GM19324 (cell line): ENCODE results near the gene DLK2.

Source experiments
- ATAC-seq: cut with Tn5 transposase; IDR thresholded peaks from one replicate; pipeline ENCODE4 v1.9.1; 2021; ENCODE audit warnings: mild to moderate bottlenecking, moderate library complexity; ENCODE audit not compliant: unreplicated experiment, low FRiP score

DLK2 gene

DNA sequence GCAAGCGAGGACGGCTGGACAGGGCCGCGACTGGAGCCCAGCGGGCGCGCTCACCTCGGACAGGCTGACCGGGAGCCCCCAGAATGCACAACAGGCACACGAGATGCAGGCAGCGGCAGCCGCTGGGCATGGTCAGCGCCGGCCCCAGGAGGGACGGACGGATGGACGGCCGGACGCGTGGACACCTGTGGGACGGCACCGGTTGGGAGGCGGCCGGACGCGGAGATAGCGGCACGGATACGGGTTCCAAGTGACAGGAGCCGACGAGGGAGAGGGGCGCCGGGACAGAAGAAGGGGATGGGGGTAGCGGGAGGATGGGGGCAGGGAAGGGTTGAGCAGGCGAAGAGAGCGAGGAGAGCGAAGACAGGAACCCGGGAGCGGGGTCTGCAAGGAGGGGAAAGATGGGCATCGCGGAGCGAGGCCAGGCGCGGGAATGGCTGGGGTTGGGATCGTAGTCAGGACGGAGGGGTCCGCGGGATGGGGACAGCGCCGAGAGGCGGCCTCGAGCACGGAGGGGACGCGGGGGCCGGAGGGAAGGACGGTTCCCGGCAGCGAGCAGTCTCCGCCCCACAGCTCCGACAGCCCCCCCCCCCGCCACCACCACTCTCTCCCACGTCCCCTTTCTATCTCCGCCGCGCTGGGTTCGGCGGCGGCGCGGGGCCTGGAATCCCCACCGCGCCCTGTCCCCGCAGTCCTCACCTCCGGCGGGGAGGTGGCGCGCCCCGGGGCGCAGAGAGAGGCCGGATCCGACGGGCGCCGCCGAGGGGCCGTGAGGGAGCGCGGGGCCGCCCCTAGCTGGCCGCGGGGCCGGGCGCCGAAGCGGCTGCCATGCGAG, 435 bp downstream of the DLK2 start:
- ATAC-seq = no peak

DNA sequence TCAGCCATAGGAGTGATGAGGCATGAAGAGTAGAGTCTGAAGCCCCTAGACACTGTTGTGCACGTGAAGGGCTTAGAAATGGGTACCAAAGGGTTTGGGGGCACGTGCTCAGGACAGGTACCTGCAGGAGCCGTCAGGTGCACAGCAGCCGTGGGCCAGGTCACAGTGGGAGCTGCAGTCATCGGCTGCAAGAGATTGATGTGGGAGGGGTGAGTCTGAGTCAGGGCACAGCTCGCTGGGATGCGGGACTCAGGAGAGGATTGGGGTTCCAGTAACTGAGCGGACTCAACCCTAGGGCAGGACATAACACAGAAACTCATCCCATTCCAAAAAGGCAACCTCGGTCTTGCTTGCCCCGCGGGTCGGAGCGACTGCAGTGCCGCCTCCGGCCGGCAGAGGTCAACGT, 1.1 kb downstream of the DLK2 start:
- ATAC-seq = no peak

DNA sequence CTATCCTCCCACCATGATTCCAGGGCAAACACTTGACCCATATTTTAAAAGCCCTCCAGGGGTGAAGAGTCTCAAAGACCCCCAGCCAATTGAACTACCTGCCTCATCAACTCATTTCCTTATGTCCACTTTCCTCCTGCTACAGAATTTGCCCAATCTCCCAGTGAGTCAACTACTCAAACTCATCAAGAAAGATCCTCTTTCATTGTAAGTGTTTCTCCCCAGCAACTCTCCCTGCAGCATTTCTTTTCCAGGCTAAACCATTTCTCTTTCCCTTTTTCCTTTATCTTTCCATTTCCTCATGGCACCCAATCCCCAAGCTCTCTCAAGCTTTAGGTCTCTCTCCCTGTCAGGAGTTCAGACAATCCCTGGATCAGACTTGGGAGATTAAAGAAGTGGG, 1.5 kb downstream of the DLK2 start:
- no peak for ATAC-seq

- no peak for ATAC-seq
Measured at GRCh38 chr6:43452896-43453295, 2.5 kb downstream of the DLK2 start.

DNA sequence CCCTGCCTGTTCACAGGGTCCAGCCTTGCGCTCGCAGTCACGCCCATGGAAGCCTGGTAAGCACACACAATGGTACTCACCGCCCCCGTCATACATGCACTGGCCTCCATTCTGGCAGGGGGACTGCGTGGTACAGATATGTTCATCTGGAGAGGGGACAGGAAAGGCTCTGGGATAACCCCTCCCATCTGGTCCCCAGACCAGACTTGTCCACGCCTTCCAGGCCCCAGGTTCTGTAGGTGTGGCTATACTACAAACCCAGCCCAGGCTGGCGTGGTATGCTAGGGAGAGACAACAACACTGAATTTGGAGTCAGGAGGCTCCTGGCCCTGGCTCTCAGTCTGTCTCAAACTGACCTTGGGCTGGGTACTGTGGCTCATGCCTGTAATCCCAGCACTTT, 3.4 kb downstream of the DLK2 start:
- no peak for ATAC-seq

DNA sequence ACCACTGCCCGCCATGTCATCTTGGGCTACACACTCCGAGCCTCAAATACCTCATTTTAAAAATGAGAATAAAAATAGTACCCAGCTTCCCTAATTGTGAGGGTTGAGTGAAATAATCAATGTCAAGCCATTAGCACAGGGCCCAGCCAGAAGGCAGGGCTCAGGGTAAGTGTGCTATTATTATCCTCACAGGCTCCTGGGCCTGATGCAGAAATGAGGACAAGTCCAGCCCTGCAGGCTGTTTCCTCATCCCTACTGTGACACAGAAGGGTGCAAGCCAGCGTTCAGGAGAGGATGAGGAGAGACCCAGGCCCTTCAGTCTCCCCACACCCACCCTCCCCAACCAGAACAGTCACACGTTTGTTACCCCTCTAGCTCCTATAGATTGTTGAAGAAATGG, 4.0 kb downstream of the DLK2 start:
- no peak for ATAC-seq

- ATAC-seq = no peak
Measured at GRCh38 chr6:43450699-43451131, 4.6 kb downstream of the DLK2 start.

DNA sequence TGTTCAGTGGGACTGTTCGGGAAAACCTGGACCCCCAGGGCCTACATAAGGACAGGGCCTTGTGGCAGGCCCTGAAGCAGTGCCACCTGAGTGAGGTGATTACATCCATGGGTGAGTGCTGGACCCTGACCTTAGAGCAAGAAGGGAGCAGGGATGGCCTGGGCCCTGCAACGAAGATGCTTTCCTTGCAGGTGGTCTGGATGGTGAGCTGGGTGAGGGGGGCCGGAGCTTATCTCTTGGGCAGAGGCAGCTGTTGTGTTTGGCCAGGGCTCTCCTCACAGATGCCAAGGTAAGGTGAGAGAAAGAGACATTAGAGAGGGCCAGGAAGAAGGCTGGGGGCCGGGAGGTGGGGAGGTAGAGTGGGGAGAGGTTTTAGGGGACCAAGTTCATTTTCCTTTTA, 6.4 kb downstream of the DLK2 start:
- no peak for ATAC-seq

GRCh38 chr6:43447604-43448003, 7.7 kb downstream of the DLK2 start:
- no peak for ATAC-seq

DNA sequence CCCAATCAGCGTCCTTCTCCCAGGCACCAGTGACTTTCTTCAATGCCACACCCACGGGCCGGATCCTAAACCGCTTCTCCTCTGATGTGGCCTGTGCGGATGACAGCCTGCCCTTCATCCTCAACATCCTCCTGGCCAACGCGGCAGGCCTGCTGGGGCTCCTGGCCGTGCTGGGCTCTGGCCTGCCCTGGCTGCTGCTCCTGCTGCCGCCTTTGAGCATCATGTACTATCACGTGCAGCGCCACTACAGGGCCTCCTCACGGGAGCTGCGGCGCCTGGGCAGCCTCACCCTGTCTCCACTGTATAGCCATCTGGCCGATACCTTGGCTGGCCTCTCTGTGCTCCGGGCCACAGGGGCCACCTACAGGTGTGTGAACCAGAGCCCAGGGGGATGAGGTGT, 9.8 kb downstream of the DLK2 start:
- no peak for ATAC-seq

- no peak for ATAC-seq
Measured at GRCh38 chr6:43444582-43444981, 10.8 kb downstream of the DLK2 start.

DNA sequence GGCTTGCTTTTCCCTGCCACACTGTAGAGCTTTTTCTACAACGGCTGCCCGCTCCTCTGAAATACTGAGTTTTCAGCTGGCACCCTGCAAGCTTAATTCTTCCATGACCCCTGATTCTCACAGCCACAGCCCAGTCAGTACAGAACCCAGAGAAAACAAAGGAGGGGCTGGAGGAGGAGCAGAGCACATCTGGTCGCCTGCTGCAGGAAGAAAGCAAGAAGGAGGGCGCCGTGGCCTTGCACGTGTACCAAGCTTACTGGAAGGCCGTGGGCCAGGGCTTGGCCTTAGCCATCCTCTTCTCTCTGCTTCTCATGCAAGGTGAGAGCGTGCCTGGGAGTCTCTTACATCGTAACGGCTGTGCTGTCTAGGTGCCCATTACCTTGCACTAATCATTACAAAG, 11.3 kb downstream of the DLK2 start:
- no peak for ATAC-seq

GRCh38 chr6:43442935-43443334, 12.4 kb downstream of the DLK2 start:
- no peak for ATAC-seq

DNA sequence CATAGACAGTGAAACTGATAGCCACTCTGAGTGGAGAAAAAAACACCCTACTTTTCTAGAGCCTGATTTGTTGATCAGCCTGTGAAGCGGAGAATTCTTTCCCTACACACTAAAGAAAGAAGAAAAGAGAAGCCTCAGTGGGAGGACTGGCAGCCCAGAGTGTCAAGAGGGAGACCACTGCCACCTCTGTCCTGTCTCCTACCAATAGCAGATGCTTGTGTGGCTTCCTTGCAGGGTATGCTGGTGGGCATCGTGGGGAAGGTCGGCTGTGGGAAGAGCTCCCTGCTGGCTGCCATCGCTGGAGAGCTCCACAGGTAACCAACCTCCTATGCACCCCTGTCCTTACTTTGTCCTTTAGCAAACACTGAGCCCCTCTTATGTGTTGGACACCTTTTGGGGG, 17.6 kb downstream of the DLK2 start:
- no peak for ATAC-seq

GRCh38 chr6:43436577-43437282, 18.6 kb downstream of the DLK2 start:
- ATAC-seq = no peak

DNA sequence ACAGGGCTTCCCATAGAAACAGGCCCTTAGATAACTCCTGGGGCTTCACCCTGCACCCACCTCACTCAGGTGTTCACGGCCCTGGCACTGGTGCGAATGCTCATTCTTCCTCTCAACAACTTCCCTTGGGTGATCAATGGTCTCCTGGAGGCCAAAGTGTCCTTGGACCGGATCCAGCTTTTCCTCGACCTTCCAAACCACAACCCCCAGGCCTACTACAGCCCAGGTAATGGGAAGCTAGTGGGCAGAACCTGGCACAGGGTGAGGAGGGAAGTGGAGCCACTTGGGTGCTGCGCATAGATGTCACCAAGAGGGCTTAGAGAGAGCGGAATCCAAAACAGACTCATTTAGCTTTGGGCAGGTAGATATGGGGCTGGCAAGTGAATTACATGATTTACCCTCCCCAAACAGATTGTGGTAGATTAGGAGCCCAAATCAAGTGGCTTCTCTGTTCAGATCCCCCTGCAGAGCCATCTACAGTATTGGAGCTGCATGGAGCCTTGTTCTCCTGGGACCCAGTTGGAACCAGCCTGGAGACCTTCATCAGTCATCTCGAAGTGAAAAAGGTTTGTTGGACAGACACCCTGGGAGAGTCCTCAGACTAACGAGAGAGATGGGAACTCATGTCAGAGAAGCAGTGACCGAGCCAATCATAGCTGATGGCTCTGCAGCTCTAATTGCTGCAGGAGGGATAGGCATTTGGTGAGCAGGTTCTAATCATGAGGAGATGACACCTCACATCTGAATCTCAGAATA, 19.5 kb downstream of the DLK2 start:
- ATAC-seq = no peak

DNA sequence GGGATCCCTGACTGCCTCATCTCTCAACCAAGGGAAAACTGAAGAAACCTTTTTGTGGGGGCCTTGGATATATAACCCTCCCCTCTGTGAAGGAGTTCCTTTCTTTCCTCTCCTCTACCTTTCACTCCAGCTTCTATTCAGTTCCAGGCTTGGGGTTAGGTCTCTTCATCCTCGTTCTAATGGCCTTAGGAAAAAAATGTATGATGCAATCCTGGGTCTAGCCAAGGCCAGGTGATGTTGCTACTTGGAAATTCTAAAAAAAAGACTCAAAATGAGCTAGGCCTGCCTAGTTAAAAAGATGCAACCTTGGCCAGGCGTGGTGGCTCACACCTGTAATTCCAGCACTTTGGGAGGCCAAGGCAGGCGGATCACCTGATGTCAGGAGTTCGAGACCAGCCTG, 20.4 kb downstream of the DLK2 start:
- no peak for ATAC-seq

DNA sequence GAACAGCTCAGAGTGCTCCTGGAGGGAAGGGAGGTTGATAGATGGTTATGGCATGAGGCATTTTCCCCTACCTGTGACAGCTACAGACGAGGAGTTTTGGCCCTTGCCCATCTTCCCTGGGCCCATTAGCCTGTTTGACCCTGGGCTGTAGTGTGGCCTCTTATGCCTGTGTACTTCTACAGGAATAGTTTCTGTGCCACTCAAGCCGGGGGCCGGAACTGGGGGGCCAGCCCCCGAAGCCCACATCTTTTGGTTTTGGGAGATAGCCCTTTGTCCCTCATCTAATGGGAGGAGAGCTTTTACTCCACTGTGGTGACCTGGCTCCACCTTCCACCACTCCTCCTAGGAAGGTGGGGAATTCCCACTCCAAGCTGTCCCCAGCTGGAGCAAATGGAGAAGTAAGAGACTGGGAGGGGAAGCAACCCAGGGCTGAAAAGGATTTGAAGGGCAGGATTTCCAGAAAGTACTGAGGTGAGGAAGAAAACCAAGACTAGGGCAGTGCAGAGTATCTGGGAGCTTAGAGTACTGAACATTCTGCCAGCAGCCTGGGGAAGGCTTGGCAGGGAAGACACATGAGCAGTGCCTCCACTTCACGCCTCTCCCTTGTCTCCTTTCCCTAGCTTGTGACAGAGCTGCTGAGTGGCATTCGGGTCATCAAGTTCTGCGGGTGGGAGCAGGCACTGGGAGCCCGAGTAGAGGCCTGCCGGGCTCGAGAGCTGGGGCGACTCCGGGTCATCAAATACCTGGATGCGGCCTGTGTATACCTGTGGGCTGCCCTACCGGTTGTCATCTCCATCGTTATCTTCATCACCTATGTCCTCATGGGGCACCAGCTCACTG, 21.1 kb downstream of the DLK2 start:
- no peak for ATAC-seq

DNA sequence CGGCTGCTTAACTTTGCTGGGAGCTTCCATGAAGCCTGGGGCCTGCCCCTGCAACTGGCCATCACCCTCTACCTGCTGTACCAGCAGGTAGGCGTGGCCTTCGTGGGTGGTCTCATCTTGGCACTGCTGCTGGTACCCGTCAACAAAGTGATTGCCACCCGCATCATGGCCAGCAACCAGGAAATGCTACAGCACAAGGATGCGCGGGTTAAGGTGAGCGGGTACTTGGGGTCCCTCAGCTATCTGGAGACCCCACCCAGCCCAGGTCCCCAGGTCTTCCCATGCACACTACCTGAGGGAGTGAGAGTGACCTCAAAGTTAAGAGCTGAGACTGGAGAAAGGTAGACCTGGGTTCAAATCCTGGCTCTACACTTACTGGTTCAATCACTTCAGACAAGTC, 22.2 kb downstream of the DLK2 start:
- no peak for ATAC-seq
